Measurements from ENCODE around the gene TBC1D22A.

TBC1D22A gene

GRCh38 chr22:46762238-46763050 is at the start of gene TBC1D22A:
Gene TBC1D22A, plus strand, starts transcription at chr22:46762650. Its CDS starts 137 bp downstream, at chr22:46762787.
- peak; percentile 94 for TF ChIP-seq POLR2A (IDR thresholded peaks at IDR 0.05; ENCODE audit: low read depth, low read length)
- peak; percentile 43 for FAIRE-seq
- peak; percentile 82 for DNase-seq (ENCODE audit: insufficient read length, low spot score)

GRCh38 chr22:46714550-46714949 is 47.9 kb upstream of the TBC1D22A start:
- no peak for FAIRE-seq
- no peak for DNase-seq (ENCODE audit: insufficient read length, low spot score)
- TF ChIP-seq POLR2A (IDR thresholded peaks at IDR 0.05; ENCODE audit: low read depth, low read length): no peak

- FAIRE-seq (no peak), DNase-seq (ENCODE audit: insufficient read length, low spot score) (no peak)
- no peak for TF ChIP-seq POLR2A (IDR thresholded peaks at IDR 0.05; ENCODE audit: low read depth, low read length)
These were observed 42.5 kb upstream of the TBC1D22A start for GRCh38 chr22:46719921-46720320.

GRCh38 chr22:46721501-46722085 is 40.9 kb upstream of the TBC1D22A start:
- no peak for TF ChIP-seq POLR2A (IDR thresholded peaks at IDR 0.05; ENCODE audit: low read depth, low read length)
- FAIRE-seq (no peak), DNase-seq (ENCODE audit: insufficient read length, low spot score) (no peak)

- DNase-seq (ENCODE audit: insufficient read length, low spot score) (no peak), FAIRE-seq (no peak)
- TF ChIP-seq POLR2A (IDR thresholded peaks at IDR 0.05; ENCODE audit: low read depth, low read length): no peak
These were observed 38.6 kb upstream of the TBC1D22A start for GRCh38 chr22:46723882-46724281.

GRCh38 chr22:46725096-46725495 is 37.4 kb upstream of the TBC1D22A start:
- no peak for TF ChIP-seq POLR2A (IDR thresholded peaks at IDR 0.05; ENCODE audit: low read depth, low read length)
- FAIRE-seq (no peak), DNase-seq (ENCODE audit: insufficient read length, low spot score) (no peak)

- DNase-seq (ENCODE audit: insufficient read length, low spot score) (no peak), FAIRE-seq (no peak)
- TF ChIP-seq POLR2A (IDR thresholded peaks at IDR 0.05; ENCODE audit: low read depth, low read length): no peak
These were observed 36.1 kb upstream of the TBC1D22A start for GRCh38 chr22:46726066-46726985.

- DNase-seq (ENCODE audit: insufficient read length, low spot score) (no peak), FAIRE-seq (no peak)
- no peak for TF ChIP-seq POLR2A (IDR thresholded peaks at IDR 0.05; ENCODE audit: low read depth, low read length)
These were observed 35.5 kb upstream of the TBC1D22A start for GRCh38 chr22:46726986-46727317.

- DNase-seq (ENCODE audit: insufficient read length, low spot score): no peak
- no peak for FAIRE-seq
- no peak for TF ChIP-seq POLR2A (IDR thresholded peaks at IDR 0.05; ENCODE audit: low read depth, low read length)
These were observed 34.6 kb upstream of the TBC1D22A start for GRCh38 chr22:46727813-46728364.

- FAIRE-seq (no peak), DNase-seq (ENCODE audit: insufficient read length, low spot score) (no peak)
- TF ChIP-seq POLR2A (IDR thresholded peaks at IDR 0.05; ENCODE audit: low read depth, low read length): no peak
These were observed 34.0 kb upstream of the TBC1D22A start for GRCh38 chr22:46728470-46728869.

GRCh38 chr22:46730568-46731245 is 31.7 kb upstream of the TBC1D22A start:
- no peak for TF ChIP-seq POLR2A (IDR thresholded peaks at IDR 0.05; ENCODE audit: low read depth, low read length)
- DNase-seq (ENCODE audit: insufficient read length, low spot score) (no peak), FAIRE-seq (no peak)

GRCh38 chr22:46731246-46732040 is 31.0 kb upstream of the TBC1D22A start:
- no peak for TF ChIP-seq POLR2A (IDR thresholded peaks at IDR 0.05; ENCODE audit: low read depth, low read length)
- FAIRE-seq: no peak
- DNase-seq (ENCODE audit: insufficient read length, low spot score): no peak

GRCh38 chr22:46732041-46732379 is 30.4 kb upstream of the TBC1D22A start:
- DNase-seq (ENCODE audit: insufficient read length, low spot score) (no peak), FAIRE-seq (no peak)
- no peak for TF ChIP-seq POLR2A (IDR thresholded peaks at IDR 0.05; ENCODE audit: low read depth, low read length)

Measured in H54 (cell line).